ENCODE measurements around the gene UGP2.

The UGP2 gene

DNA sequence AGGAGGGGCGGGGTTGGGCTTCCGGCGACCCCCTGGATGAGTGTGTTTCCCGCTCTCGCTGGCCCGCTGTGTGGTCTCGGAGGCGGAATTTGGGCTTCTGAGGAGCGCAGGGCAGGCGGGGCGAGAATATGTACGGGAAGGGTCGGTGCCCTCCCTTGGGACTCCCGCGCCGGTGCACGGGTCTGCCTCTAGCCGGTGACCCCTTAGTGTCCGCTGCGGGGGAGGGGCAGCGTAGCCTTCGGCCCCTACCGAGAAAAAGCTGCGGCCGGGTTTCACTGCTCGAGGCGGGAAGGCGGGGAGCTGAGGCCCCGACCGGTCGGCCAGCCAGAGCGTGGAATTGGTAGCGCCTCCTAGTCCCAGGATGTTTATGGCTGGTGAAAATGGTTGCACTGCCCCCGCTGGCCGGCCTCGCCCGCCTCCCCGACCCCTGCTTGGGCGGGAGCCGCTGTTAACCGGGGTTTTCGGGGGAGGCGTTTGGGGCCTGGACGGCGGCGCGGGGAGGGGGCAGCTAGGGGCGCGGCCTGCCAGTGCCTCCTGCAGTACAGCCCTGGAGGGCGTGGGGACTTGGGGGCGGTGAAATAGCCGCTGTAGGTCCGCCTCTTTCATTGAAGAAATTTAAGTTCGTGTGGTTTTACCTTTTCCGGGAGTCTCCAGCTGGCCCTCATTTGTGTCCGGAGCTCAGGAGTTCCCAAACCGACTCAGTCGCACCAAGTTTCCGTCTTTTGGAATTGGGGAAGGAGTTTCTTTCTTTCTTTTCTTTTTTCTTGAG is at the start of gene UGP2:
UGP2 (plus strand) TSS at position 643 of the 769 bp plus-strand sequence. CDS start 290 bp downstream, outside the sequence.
- TF ChIP-seq, protein P1, sequence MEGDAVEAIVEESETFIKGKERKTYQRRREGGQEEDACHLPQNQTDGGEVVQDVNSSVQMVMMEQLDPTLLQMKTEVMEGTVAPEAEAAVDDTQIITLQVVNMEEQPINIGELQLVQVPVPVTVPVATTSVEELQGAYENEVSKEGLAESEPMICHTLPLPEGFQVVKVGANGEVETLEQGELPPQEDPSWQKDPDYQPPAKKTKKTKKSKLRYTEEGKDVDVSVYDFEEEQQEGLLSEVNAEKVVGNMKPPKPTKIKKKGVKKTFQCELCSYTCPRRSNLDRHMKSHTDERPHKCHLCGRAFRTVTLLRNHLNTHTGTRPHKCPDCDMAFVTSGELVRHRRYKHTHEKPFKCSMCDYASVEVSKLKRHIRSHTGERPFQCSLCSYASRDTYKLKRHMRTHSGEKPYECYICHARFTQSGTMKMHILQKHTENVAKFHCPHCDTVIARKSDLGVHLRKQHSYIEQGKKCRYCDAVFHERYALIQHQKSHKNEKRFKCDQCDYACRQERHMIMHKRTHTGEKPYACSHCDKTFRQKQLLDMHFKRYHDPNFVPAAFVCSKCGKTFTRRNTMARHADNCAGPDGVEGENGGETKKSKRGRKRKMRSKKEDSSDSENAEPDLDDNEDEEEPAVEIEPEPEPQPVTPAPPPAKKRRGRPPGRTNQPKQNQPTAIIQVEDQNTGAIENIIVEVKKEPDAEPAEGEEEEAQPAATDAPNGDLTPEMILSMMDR (IDR thresholded peaks at IDR 0.05), result no peak; the same call in 1 of the 2 replicates

DNA sequence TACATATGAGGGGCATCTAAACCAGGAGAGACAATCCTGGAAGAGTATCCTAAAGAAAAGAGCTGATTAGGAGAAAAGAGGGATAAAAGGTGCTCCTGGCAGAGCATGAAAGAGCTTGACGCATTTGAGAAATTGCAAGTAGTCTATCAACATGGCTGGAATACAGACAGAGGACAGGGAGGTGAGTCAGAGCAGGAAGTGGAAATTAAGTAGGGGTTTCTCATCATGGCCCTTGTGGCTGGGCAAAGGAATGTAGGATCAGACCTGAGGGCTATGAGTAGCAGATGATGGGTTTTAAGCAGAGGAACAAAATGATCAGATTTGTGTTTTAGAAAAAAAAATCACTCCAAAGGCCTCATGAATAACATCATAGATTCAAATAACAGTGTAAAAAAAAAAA is 49.2 kb upstream of the UGP2 start:
- TF ChIP-seq, protein P1 (IDR thresholded peaks at IDR 0.05), result no peak

DNA sequence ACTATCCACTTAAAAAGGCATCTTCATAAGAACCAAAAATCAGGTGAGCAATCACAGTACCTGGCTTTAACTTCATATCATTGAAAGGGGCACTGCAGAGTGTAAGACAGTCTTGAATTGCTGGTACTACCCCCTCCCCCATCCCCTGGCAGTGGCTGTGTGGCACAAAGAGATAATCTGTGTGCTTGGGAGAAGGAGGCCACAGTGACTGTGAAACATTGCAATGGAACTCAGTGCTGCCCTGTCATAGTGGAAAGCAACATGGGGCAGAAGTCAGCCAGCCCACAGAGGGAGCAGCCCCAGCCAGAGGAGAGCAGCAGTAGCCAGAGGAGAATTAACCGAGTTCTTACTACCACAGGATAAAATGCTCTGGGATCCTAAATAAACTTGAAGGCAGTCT is 45.3 kb upstream of the UGP2 start:
- TF ChIP-seq, protein P1 (IDR thresholded peaks at IDR 0.05), result no peak

DNA sequence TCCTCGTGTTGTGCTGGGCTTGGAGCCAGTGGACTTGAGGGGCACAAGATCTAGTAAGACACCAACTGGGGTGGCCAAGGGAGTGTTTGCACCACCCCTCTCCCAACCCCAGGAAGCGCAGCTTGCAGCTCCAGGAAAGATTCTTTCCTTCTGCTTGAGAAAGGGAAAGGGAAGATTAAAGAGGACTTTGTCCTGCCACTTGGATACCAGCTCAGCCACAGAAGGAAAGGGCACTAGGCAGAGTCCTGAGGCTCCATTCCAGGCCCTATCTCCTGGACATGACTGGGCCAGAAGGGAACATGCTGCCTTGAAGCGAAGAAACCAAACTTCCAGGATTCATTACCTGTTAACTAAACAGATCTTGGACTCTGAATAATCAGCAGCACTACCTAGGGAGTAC is 44.9 kb upstream of the UGP2 start:
- TF ChIP-seq, protein P1 (IDR thresholded peaks at IDR 0.05), result no peak

DNA sequence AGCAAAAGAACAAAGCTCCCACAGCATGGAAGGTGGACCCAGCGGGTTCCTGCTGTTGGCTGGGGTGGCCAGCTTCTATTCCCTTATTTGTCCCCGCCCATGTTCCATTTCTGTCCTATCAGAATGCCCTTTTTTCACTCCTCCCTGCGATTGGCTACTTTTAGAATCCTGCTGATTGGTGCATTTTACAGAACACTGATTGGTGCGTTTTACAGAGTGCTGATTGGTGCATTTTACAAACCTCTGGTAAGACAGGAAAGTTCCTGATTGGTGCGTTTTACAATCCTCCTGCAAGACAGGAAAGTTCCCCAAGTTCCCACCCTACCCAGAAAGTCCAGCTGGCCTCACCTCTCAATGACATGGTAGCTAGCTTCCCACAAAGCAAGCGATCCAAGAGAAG is 40.2 kb upstream of the UGP2 start:
- TF ChIP-seq, protein P1 (IDR thresholded peaks at IDR 0.05), result no peak

DNA sequence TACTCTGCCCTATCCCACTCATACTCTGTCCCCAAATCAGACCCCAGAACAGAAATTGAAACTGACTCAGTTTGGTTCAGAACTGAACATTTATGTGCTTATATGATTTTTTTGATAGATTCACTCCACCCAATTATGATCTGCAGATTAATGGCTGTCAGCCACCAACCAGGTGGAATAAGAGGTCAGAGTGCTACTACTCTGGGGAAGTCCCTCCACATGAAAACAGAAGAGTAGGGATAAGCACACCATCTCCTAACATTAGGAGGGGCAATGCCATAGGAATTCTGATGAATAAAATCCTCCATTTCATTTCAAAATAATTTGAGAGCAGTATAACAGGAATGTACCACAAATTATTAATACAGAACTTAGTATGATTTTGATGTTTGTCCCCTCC is 36.3 kb upstream of the UGP2 start:
- TF ChIP-seq, protein P1 (IDR thresholded peaks at IDR 0.05), result no peak

DNA sequence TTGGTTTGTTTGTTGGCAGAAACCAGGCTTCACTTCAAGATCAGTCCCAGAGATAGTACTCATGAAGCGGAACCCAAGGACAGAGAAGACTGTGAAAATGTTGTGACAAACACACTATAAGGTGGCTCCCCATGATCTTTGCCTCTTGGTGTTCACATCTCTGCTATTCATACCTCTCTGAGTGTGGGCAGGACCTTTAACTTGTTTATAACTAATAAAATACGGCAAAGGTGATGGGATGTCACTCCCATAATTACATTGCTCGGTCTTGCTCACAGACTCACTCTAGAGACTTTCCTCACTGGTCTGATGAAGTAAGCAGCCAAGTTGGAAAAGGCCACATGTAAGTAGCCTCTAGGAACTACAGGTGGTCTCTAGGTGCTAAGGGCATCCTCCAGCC is 30.6 kb upstream of the UGP2 start:
- TF ChIP-seq, protein P1 (IDR thresholded peaks at IDR 0.05), result no peak
